HG02852 (cell line): Measurements from ENCODE around the gene RSRP1.

Experiments used
- ATAC-seq: cut with Tn5 transposase; IDR thresholded peaks from one replicate; pipeline ENCODE4 v1.9.1; 2021; ENCODE audit warnings: mild to moderate bottlenecking, moderate library complexity; ENCODE audit not compliant: unreplicated experiment

Gene RSRP1

DNA sequence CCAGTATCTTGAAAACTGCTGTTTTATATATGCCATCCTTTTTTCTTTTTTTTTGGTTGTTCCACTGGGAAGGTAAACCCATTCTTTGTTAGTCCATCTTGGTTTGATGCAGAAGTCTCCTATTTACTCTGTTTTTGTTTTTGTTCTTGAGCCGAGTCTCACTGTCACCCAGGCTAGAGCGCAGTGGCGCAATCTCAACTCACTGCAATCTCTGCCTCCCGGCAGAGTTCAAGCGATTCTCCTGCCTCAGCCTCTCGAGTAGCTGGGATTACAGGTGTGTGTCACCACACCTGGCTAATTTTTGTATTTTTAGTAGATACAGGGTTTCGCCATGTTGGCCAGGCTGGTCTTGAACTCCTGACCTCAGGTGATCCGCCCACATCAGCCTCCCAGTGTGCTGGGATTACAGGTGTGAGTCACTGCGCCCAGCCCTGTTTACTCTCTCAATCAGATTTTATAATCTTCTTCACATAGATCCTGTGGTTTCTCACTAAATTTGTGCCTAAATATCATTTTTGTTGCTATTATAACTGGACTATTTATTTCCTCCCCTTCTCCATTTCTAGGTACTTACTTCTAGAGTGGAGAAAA, 27.5 kb downstream of the RSRP1 start:
- no peak for ATAC-seq

DNA sequence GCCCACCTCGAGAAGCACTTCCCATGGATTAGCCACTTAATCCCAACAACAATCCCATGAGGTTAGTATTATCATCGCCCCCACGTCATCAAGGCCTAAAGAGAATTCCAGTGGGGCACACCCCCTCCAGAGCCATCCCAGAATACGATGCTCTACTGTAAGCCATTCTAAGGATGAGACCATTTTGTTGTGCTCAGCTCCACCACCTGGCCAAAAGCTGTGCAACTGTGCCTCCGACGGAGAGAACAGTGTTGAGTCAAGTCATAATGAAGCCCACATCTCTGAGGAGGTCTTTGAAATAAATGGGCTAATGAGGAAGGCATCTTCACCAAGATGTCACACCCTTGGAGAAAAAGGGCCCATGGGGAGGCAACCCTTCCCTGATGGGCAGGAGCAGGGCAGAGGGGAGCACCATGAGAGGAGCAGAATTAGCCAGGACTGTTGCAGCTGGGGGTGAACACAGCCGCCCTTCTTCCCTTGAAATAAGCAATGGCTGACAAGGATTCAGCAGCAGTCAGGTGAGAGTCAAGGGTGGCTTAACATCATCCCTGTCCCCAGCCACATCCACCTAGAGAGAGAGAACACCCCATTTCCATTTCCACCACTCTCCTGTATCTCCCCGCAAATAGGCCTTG, 29.5 kb downstream of the RSRP1 start:
- no peak for ATAC-seq

DNA sequence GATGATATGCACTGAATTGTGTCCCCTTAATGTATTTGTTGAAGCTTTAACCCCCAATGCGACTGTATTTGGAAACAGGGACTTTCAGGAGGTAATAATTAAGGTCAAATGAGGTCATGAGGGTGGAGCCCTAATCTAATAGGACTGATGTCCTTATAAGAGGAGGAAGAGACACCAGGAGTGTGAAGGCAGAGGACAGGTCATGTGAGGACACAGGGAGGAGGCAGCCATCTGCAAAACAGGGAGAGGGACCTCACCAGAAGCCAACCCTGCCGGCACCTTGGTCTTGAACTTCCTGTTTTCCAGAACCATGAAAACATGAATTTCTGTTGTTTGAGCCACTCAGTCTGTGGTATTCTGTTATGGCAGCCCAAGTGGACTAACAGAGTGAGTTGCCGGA, 30.2 kb downstream of the RSRP1 start:
- ATAC-seq = no peak

GRCh38 chr1:25216123-25216522, 31.1 kb downstream of the RSRP1 start:
- no peak for ATAC-seq

DNA sequence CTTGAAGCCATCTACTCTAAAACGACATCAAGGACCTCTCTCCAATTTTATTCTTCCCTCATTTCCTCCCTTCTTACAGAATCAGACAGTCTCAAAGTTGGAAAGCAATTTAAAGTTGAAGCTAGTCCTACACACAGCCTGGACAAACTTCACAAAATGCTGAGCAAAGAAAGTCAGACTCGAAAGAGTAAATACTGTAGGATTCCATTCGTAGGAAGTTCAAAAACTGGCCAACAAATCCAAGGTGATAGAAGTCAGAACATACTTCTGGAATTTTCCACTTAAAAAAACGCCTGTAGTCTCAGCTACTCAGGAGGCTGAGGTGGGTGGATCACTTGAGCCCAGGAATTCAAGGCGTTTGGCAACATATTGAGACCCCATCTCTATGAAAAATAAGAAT, 34.5 kb downstream of the RSRP1 start:
- ATAC-seq = no peak

DNA sequence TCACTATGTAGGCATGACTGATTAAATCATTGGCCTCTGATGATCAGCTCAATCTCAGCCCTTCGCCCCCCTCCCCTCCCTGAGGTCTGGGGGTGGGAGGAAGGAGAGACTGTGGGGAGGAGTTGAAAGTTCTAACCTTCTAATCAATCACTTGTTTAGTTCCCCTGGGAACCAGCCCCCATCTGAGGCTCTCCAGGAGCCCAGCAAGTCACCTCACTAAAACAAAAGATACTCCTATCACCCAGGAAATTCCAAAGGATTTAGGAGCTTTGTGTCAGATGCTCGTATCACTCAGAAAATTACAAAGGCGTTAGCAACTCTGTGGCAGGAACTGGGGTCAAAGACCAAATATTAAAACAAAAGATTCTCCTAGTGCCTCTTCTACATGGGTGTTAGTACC, 36.5 kb downstream of the RSRP1 start:
- ATAC-seq = no peak

- ATAC-seq = no peak
These were observed 37.7 kb downstream of the RSRP1 start for GRCh38 chr1:25209516-25209915.

DNA sequence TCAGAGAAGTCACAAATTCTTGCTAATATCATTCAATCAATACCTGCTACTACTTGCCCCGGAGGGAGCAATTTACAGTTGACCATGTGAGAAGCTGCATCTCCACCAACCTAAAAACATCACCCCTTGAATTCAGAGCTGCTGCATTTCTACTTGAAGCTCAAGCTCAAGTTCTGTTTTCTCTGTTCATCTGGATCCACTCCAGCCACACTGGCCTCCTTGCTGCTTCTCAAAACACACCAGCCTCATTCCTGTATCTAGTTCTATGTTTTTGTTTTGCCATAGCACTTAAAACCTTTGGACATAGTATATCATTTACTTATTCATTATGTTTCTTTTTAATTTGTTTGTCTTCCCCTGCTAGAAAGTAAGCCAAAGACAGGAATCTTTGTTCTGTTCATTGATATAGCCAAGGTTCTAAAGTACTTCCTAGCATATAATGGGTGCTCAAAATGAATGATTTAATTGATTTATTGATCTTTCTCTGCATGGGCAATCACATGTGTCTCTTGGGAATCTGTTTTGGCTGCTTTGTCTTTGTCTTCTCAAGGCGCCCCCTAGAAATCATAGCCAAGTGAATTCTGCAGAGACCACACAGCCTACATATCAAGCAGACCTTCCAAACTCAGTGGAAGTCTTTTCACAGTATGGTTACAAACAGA, 38.6 kb downstream of the RSRP1 start:
- ATAC-seq = no peak

DNA sequence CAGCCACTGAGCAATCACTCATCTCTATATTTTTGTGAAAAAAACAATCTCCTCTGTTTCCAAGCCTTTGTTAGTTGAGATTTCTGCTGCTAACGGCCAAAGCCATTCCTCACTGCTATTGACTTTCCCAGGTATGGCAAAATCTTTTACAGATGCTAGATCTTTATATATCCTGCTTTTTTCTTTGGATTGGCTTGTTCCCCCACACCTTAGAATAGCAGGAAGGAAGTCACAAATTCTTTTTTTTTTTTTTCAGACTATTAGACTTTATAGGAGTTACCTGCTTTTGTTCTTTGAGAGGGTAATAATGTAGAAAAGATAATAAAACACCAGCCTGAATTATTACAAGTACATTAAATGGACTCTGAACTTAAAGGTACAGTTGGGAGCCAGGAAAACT, 39.2 kb downstream of the RSRP1 start:
- no peak for ATAC-seq

GRCh38 chr1:25206201-25206600, 41.1 kb downstream of the RSRP1 start:
- no peak for ATAC-seq

GRCh38 chr1:25205786-25206185, 41.5 kb downstream of the RSRP1 start:
- ATAC-seq = no peak

DNA sequence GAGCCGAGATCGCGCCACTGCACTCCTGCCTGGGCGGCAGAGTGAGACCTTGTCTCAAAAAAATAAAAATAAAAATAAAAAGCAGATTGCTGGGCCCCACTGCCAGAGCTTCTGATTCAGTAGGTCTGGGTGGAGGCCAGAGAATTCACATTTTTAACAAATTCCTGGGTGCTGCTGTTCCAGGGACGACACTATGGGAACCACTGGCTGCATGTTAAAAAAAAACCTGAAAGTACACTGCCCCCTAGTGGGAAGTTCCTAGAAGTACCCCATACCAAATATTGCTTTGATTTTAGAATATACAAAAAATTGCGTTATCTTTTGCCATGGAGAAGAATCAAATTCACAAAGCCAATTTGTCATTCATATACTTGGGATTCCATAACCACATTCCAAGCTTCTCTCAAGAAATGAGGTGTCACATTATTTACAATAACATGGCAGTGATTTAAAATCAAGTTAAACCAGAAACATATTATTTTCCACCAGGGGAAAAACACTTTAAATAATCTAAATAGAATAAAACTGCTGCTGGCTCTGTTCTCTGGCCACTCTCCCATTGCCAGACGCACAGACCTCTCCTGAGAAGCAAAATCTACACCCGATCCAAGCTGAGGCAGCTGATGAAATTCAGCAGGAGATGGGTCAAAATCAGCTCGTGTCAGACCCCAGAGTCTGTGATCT, 42.3 kb downstream of the RSRP1 start:
- ATAC-seq = no peak

- no peak for ATAC-seq
These were observed 46.2 kb downstream of the RSRP1 start for GRCh38 chr1:25201006-25201405.

DNA sequence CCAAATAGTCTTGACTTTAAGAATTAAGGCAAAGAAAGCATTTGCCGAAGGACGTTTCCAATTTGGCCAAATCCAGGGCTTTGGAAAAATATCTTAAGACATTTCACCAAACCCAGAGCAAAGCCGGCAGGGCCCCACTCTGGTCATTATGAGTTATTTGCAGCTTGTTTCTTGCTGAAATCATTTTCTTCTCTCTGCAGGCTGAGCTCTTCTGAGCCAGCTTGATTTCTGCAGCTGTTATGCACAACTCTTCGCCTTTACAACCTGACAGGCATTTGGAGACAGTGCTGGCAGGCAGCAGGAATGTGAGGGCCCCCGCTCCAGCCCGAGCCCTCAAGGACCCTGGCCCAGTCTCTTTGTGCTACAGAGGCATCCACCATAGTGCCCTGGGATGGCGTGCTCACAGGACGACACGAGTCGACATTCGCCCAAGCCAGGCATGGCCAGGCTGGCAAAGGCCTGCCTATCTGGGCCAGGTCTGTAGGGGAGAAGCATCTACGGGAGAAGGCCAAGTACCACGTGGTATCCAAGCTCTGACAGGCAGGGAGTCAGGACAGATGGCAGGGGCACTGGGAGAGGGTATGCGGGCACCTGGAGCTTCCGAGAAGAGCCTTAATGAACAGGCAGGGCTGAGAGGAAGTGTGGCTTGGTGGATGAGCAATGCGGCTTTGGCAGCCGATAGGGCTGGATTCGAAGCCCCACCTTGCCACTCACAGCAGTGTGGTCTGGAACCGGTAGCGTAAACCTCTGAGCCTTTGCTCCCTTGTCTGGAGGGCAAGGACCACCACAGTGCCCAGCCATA, 47.2 kb downstream of the RSRP1 start:
- ATAC-seq = no peak

- ATAC-seq = no peak
These were observed 48.5 kb downstream of the RSRP1 start for GRCh38 chr1:25198663-25199252.

DNA sequence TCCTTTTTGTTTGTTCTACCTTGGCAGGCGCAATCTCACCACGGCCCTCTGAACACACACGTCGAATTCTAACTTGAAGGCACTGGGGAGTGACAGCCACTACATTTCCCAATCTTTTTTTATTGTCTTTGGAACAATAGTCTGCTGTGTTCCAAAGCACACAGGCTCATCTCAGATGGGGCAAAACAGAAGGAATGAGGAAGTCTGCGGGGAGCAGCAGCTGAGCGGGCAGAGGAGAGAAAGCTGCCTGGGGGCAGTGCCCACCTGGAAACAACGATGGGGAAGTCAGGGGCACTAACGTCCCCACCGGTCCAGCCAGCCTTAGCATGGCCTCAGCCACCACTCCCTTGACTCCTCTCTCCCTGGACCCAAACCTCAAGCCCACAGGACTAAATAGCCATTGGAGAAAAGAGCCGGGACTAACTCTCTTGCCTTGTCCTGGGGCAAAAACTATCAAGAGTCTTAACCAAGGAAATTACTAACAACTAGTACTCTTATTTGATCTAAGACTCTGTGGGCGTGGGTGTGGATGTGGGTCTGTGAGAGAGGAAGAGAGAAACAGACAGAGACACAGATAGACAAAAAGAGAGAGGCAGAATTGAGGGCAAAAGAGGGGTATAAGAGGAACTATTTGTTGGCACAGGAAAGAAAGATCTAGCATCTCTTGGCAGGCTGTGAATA, 49.1 kb downstream of the RSRP1 start:
- no peak for ATAC-seq

GRCh38 chr1:25197235-25197975, 49.8 kb downstream of the RSRP1 start:
- ATAC-seq = no peak

DNA sequence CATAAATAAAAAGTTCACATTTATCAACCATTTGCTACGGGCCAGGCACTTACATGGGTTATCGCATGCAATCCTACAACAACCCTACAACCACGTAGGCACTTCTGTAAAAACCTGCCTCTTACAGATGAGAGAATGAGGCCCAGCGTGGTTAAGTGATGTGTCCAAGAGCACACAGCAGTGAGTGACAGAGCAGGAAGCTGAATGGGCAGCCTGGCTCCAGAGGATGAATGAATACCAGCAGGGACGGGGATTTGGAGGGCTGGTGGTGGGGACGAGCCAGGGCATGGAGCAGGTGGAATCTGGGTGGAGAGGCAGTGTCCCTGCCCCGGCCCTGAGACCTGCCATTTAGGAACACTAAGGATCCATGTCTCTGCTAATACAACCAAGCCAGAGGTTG, 50.4 kb downstream of the RSRP1 start:
- no peak for ATAC-seq

GRCh38 chr1:25195835-25196234, 51.4 kb downstream of the RSRP1 start:
- ATAC-seq = no peak
